GM13976 (cell line): ENCODE data around the gene NIM1K.
"Not testable (repeated sequence)": the region's sequence is repeated elsewhere in the genome, so short reads cannot be mapped to it uniquely, and the experiment has no call there.

ENCODE experiments used
- DNase-seq: peaks from one replicate; pipeline ENCODE4 v3.0.0; 2012; ENCODE audit warnings: low spot score
- CTCF ChIP-seq: IDR thresholded peaks from 2 replicates; pipeline ENCODE4 v1.5.1; 2012; ENCODE audit warnings: borderline replicate concordance, mild to moderate bottlenecking; ENCODE audit not compliant: insufficient read depth; ENCODE audit errors: extremely low read depth, missing control alignments, control extremely low read depth
- in situ Hi-C: fragments of 300-500 bp; cut with MboI; formaldehyde crosslinking; loops from one replicate; pipeline ENCODE4 v1.12.0; 2022; ENCODE audit warnings: low sequenced_read_pairs, mixed read lengths, inconsistent platforms; ENCODE audit not compliant: unreplicated experiment

NIM1K gene

DNA sequence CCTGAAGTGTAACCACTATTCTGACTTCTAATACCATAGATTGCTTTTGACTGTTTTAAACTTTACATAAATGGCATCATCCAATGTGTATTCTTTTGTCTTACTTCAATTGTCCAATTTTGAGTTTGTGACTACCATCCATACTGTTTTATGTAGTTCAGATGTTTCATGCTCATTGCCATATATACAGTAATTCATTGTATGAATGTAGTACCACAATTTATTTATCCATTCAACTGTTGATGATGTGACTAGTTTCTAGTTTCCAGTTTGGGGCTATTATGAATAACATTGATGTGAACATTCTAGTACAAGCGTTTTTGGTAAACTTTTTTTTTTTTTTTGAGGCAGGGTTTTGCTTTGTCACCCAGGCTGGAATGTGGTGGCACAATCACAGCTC, 66.1 kb downstream of the NIM1K start:
- DNase-seq, result no peak
- in situ Hi-C loops, result no loop called here
- no peak for TF ChIP-seq CTCF

DNA sequence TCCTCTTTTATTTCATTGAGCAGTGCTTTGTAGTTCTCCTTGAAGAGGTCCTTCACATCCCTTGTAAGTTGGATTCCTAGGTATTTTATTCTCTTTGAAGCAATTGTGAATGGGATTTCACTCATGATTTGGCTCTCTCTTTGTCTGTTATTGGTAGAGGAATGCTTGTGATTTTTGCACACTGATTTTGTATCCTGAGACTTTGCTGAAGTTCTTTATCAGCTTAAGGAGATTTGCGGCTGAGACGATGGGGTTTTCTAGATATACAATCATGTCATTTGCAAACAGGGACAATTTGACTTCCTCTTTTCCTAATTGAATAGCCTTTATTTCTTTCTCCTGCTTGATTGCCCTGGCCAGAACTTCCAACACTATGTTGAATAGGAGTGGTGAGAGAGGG, 70.2 kb downstream of the NIM1K start:
- in situ Hi-C loops, DNase-seq: not testable (repeated sequence)

- DNase-seq, result no peak
- in situ Hi-C loops, result no loop called here
- TF ChIP-seq CTCF, result no peak
Observed at GRCh38 chr5:43268188-43268820, 76.3 kb downstream of the NIM1K start.

- no peak for TF ChIP-seq CTCF
- DNase-seq, result no peak
- in situ Hi-C loops, result no loop called here
Observed at GRCh38 chr5:43270645-43271044, 78.6 kb downstream of the NIM1K start.

- DNase-seq, result no peak
- in situ Hi-C loops, result no loop called here
- no peak for TF ChIP-seq CTCF
Observed at GRCh38 chr5:43273552-43273951, 81.5 kb downstream of the NIM1K start.

DNA sequence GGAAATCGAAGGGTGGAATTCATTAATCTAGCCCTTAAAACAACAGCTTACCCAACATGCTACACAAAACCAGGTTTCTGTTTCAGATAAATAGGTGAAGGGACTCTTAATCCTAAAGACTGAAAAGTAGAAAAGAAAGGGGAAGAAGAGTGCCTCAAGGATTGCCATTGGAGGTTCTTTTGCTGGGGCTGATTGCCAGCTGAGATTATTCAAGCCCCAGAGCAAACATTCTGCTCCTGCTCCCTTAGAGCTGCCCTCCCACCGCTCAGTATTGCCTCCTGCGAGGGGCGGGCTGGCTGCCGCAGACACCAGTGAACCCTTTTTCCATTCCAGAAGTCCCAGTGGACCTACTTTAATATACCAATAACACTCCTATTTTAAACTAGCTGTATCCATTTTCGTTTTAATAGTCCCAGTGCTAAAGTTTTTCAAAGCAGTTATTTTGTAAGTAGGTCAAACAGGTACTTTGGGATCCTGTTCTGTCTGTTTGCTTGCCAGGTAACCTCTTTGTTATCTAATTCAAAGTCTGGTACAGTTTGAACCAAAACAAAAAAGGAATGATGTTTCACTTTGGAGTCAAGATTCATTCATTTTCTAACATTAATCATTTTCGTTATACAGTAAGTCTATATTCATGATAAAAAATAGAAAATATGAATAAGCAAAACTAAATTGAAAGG, 82.5 kb downstream of the NIM1K start:
- TF ChIP-seq CTCF, result no peak
- in situ Hi-C loops, result no loop called here
- DNase-seq, result no peak

- in situ Hi-C loops, result no loop called here
- TF ChIP-seq CTCF, result no peak
- DNase-seq, result no peak
Observed at GRCh38 chr5:43275391-43275790, 83.4 kb downstream of the NIM1K start.
